Gastroesophageal sphincter (tissue), 3 donors: ENCODE data around the gene SLC1A3.

Source experiments
- CTCF ChIP-seq, 4 experiments: fragments of 200-600 bp in 2 of 4; fragments of 450-650 bp in 2 of 4; sonication (generic) in 1 of 4; IDR thresholded peaks; one replicate each; pipeline ENCODE4 v1.5.1; 2017 to 2019; ENCODE audit warnings: antibody characterized with exemption in 4 of 4, mild to moderate bottlenecking in 2 of 4, moderate library complexity in 2 of 4
- EP300 ChIP-seq: sonication (generic); formaldehyde crosslinking; IDR thresholded peaks from one replicate; pipeline ENCODE4 v1.6.1; 2017; ENCODE audit warnings: antibody characterized with exemption, mild to moderate bottlenecking
- POLR2AphosphoS5 ChIP-seq: sonication (generic); formaldehyde crosslinking; IDR thresholded peaks from one replicate; pipeline ENCODE4 v1.6.1; 2017; ENCODE audit warnings: antibody characterized with exemption

GRCh38 chr5:36575361-36575781, 31.0 kb upstream of the SLC1A3 start:
- TF ChIP-seq CTCF (IDR thresholded peaks at IDR 0.05) (no peak), EP300 (no peak), POLR2AphosphoS5 (no peak)
